ENCODE results near the gene COL11A1. TPM values are rescaled to one million over a fixed set of nuclear protein-coding genes. Genes with fewer than 3 reads are reported as not detected.

COL11A1 gene
- total and polyA plus RNA-seq, 2 experiments from 2014 or later: 37.4 to 56.7 TPM

- no peak overlapping the region for H3K27ac ChIP-seq
- H3K9me3 ChIP-seq (ENCODE audit: low read depth): no peaks in the 10 kb centered on the region
- no peak for TF ChIP-seq CTCF (IDR thresholded peaks at IDR 0.05; ENCODE audit: low read depth, low read length)
- peak in 1 of 2 donors; percentile 42 for DNase-seq (ENCODE audit: low read depth in 1 of 2, low spot score in 1 of 2)
- H3K27me3 ChIP-seq: no peaks in the 10 kb centered on the region
- no peak overlapping the region for H3K4me3 ChIP-seq
- H3K4me1 ChIP-seq (ENCODE audit: low read depth): no peaks in the 10 kb centered on the region
- peaks cover 7% of the 10 kb centered on the region for H3K36me3 ChIP-seq
Measured at GRCh38 chr1:102919659-102920058, 188.7 kb downstream of the COL11A1 start.

- no peak overlapping the region for H3K27ac ChIP-seq
- DNase-seq (ENCODE audit: low read depth in 1 of 2, low spot score in 1 of 2): no peak
- no peak overlapping the region for H3K4me3 ChIP-seq
- H3K27me3 ChIP-seq: no peaks in the 10 kb centered on the region
- H3K36me3 ChIP-seq: peaks cover 3% of the 10 kb centered on the region
- H3K9me3 ChIP-seq (ENCODE audit: low read depth): no peaks in the 10 kb centered on the region
- H3K4me1 ChIP-seq (ENCODE audit: low read depth): no peaks in the 10 kb centered on the region
- TF ChIP-seq CTCF (IDR thresholded peaks at IDR 0.05; ENCODE audit: low read depth, low read length): no peak
Measured at GRCh38 chr1:102901996-102902395, 206.3 kb downstream of the COL11A1 start.

GRCh38 chr1:102899935-102900334 is 208.4 kb downstream of the COL11A1 start:
- no peaks in the 10 kb centered on the region for H3K4me1 ChIP-seq (ENCODE audit: low read depth)
- TF ChIP-seq CTCF (IDR thresholded peaks at IDR 0.05; ENCODE audit: low read depth, low read length): no peak

GRCh38 chr1:102897557-102897956 is 210.8 kb downstream of the COL11A1 start:
- no peaks in the 10 kb centered on the region for H3K4me1 ChIP-seq (ENCODE audit: low read depth)
- DNase-seq (ENCODE audit: low read depth in 1 of 2, low spot score in 1 of 2): peak in 1 of 2 donors; percentile 81
- H3K36me3 ChIP-seq: peaks cover 18% of the 10 kb centered on the region
- no peak overlapping the region for H3K4me3 ChIP-seq
- no peak overlapping the region for H3K27ac ChIP-seq
- no peak for TF ChIP-seq CTCF (IDR thresholded peaks at IDR 0.05; ENCODE audit: low read depth, low read length)
- H3K27me3 ChIP-seq: no peaks in the 10 kb centered on the region
- no peaks in the 10 kb centered on the region for H3K9me3 ChIP-seq (ENCODE audit: low read depth)

More at GRCh38 chr1:102899935-102900334, 208.4 kb downstream of the COL11A1 start:
- Histone ChIP-seq H3K27ac (no peak overlapping the region), H3K36me3 (peaks cover 11% of the 10 kb centered on the region), H3K4me3 (no peak overlapping the region), H3K9me3 (ENCODE audit: low read depth) (no peaks in the 10 kb centered on the region), H3K27me3 (no peaks in the 10 kb centered on the region)
- no peak for DNase-seq (ENCODE audit: low read depth in 1 of 2, low spot score in 1 of 2)

- Histone ChIP-seq H3K4me3 (no peak overlapping the region), H3K27ac (no peak overlapping the region), H3K36me3 (peaks cover 18% of the 10 kb centered on the region), H3K27me3 (no peaks in the 10 kb centered on the region), H3K9me3 (ENCODE audit: low read depth) (no peaks in the 10 kb centered on the region), H3K4me1 (ENCODE audit: low read depth) (no peaks in the 10 kb centered on the region)
- DNase-seq (ENCODE audit: low read depth in 1 of 2, low spot score in 1 of 2): no peak
- TF ChIP-seq CTCF (IDR thresholded peaks at IDR 0.05; ENCODE audit: low read depth, low read length): no peak
Measured at GRCh38 chr1:102896771-102897170, 211.6 kb downstream of the COL11A1 start.

- no peak for TF ChIP-seq CTCF (IDR thresholded peaks at IDR 0.05; ENCODE audit: low read depth, low read length)
- H3K4me3 ChIP-seq: no peak overlapping the region
- DNase-seq (ENCODE audit: low read depth in 1 of 2, low spot score in 1 of 2): no peak
- H3K27me3 ChIP-seq: no peaks in the 10 kb centered on the region
- peaks cover 18% of the 10 kb centered on the region for H3K36me3 ChIP-seq
- H3K27ac ChIP-seq: no peak overlapping the region
- H3K9me3 ChIP-seq (ENCODE audit: low read depth): no peaks in the 10 kb centered on the region
- H3K4me1 ChIP-seq (ENCODE audit: low read depth): no peaks in the 10 kb centered on the region
Measured at GRCh38 chr1:102896286-102896685, 212.0 kb downstream of the COL11A1 start.
